B cell (primary cell): Measurements from ENCODE around the gene SLC2A2.

ENCODE experiments used
- EZH2 ChIP-seq: IDR thresholded peaks from 2 replicates; pipeline ENCODE4 v1.6.1; 2012; ENCODE audit warnings: borderline replicate concordance, low read depth, mild to moderate bottlenecking, moderate library complexity, low read length; ENCODE audit not compliant: insufficient read depth, poor library complexity, severe bottlenecking
- TF ChIP-seq, protein P1 (sequence below): fragments of 200-600 bp; IDR thresholded peaks from one replicate; pipeline ENCODE4 v1.8.0; 2022; ENCODE audit warnings: antibody characterized with exemption, mild to moderate bottlenecking

DNA sequence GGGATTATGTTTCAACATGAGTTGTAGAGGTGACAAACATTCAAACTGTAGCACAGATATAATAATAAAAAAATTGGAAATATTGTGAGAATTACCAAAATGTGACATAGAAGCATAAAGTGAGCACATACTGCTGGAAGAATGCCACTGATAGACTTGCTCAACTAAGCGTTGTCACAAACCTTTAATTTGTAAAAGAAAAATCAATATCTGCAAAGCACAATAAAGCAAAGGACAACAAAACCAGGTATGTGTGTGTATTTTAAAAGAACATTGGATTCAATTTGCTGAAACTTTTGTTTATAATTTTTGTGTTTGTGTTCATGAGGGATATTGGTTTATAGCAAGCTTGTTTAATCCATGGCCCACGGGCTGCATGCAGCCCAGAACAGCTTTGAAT lies 77.3 kb downstream of the SLC2A2 start:
- TF ChIP-seq, protein P1, sequence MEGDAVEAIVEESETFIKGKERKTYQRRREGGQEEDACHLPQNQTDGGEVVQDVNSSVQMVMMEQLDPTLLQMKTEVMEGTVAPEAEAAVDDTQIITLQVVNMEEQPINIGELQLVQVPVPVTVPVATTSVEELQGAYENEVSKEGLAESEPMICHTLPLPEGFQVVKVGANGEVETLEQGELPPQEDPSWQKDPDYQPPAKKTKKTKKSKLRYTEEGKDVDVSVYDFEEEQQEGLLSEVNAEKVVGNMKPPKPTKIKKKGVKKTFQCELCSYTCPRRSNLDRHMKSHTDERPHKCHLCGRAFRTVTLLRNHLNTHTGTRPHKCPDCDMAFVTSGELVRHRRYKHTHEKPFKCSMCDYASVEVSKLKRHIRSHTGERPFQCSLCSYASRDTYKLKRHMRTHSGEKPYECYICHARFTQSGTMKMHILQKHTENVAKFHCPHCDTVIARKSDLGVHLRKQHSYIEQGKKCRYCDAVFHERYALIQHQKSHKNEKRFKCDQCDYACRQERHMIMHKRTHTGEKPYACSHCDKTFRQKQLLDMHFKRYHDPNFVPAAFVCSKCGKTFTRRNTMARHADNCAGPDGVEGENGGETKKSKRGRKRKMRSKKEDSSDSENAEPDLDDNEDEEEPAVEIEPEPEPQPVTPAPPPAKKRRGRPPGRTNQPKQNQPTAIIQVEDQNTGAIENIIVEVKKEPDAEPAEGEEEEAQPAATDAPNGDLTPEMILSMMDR, result no peak
- no peak for TF ChIP-seq EZH2
